Measurements from ENCODE around the gene PDE4B. TPM values are rescaled to one million over a fixed set of nuclear protein-coding genes. Genes with fewer than 3 reads are reported as not detected.

Gene PDE4B
- total and polyA plus RNA-seq, 10 of the 15 experiments (the other 5 are each of a cell fraction or from before 2014, with no cell fraction given) = 3.0 to 13.2 (median 5.7) TPM

- TF ChIP-seq PKNOX1 (IDR thresholded peaks at IDR 0.05) (peak; percentile 13; the same call in 1 of the 2 replicates), STAT3 (IDR thresholded peaks at IDR 0.05; ENCODE audit: low read depth, low read length) (0 out of 2 replicates have a peak, but pooled peaks have one; percentile 22), POU2F2 (IDR thresholded peaks at IDR 0.05; ENCODE audit: borderline replicate concordance, low read depth, low read length) (peak; percentile 89), BACH1 (IDR thresholded peaks at IDR 0.05; ENCODE audit: borderline replicate concordance) (peak; percentile 47; the same call in 1 of the 2 replicates), BCL11A (IDR thresholded peaks at IDR 0.05; ENCODE audit: low read depth, low read length) (peak; percentile 94; the same call in 1 of the 2 replicates), JUNB (IDR thresholded peaks at IDR 0.05) (peak; percentile 100), GABPA (IDR thresholded peaks at IDR 0.05; ENCODE audit: low read depth) (peak; percentile 83), POLR2AphosphoS5 (IDR thresholded peaks at IDR 0.05; ENCODE audit: low read length) (no peak), POLR2A (IDR thresholded peaks at IDR 0.05; ENCODE audit: low read depth, low read length) (no peak), IRF5 (IDR thresholded peaks at IDR 0.05; ENCODE audit: borderline replicate concordance) (no peak), BMI1 (IDR thresholded peaks at IDR 0.05; ENCODE audit: borderline replicate concordance) (peak; percentile 45; the same call in 1 of the 2 replicates), SREBF1 (IDR thresholded peaks at IDR 0.05; ENCODE audit: low read length) (peak; percentile 90), NFYB (IDR thresholded peaks at IDR 0.05; ENCODE audit: insufficient read depth, low read depth, low read length) (no peak), FOS (IDR thresholded peaks at IDR 0.05; ENCODE audit: borderline replicate concordance, extremely low read depth, insufficient read length) (no peak), CHD4 (IDR thresholded peaks at IDR 0.05) (no peak), NFIC (IDR thresholded peaks at IDR 0.05; ENCODE audit: low read depth, low read length) (peak; percentile 100), ZNF217 (IDR thresholded peaks at IDR 0.05) (peak; percentile 99), POLR2AphosphoS2 (IDR thresholded peaks at IDR 0.05; ENCODE audit: low read depth, low read length) (no peak), TARDBP (IDR thresholded peaks at IDR 0.05; ENCODE audit: borderline replicate concordance) (no peak; the same call in 1 of the 2 replicates), NR2C1 (IDR thresholded peaks at IDR 0.05) (no peak), SMAD5 (IDR thresholded peaks at IDR 0.05; ENCODE audit: low read depth) (peak; percentile 37; the same call in 1 of the 2 replicates), TCF3 (IDR thresholded peaks at IDR 0.05; ENCODE audit: borderline replicate concordance, insufficient read depth, low read depth, low read length) (no peak), IKZF2 (IDR thresholded peaks at IDR 0.05) (peak; percentile 61 to 81; a peak in 3 of 4 replicates), ZBTB4 (CRISPR knock-in tag; IDR thresholded peaks at IDR 0.05) (no peak)
- TF ChIP-seq, protein P1, sequence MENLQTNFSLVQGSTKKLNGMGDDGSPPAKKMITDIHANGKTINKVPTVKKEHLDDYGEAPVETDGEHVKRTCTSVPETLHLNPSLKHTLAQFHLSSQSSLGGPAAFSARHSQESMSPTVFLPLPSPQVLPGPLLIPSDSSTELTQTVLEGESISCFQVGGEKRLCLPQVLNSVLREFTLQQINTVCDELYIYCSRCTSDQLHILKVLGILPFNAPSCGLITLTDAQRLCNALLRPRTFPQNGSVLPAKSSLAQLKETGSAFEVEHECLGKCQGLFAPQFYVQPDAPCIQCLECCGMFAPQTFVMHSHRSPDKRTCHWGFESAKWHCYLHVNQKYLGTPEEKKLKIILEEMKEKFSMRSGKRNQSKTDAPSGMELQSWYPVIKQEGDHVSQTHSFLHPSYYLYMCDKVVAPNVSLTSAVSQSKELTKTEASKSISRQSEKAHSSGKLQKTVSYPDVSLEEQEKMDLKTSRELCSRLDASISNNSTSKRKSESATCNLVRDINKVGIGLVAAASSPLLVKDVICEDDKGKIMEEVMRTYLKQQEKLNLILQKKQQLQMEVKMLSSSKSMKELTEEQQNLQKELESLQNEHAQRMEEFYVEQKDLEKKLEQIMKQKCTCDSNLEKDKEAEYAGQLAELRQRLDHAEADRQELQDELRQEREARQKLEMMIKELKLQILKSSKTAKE (IDR thresholded peaks at IDR 0.05; ENCODE audit: low read depth, poor library complexity, severe bottlenecking) = peak; percentile 93
Measured at GRCh38 chr1:66399888-66400529, 607.3 kb downstream of the PDE4B start (continued).

Measured in GM12878 (cell line).